IMR-90 (cell line): ENCODE measurements around the gene MAGOH. TPM values are rescaled to one million over a fixed set of nuclear protein-coding genes. Genes with fewer than 3 reads are reported as not detected.

Experiments used
- ATAC-seq: fragments of 200-7000 bp; cut with Tn5 transposase; 2 replicates; pipeline ENCODE4 v1.9.1; 2020; ENCODE audit warnings: low read depth, mild to moderate bottlenecking, moderate library complexity
- BruUV-seq: library from RNA; stranded (reverse); fragments of 400-500 nt; replicated peaks from 2 replicates; lab custom pipeline; 2021; lab: Mats Ljungman, UMichigan
- CTCF ChIA-PET: fragments of 300-600 bp; formaldehyde crosslinking; extraction: SDS; loops from one replicate; lab custom pipeline; 2021; ENCODE audit warnings: antibody characterized with exemption; lab: Yijun Ruan, JAX
- POLR2A ChIA-PET: fragments of 300-600 bp; sonication (Branson Sonifier 250); formaldehyde crosslinking; loops from one replicate; lab custom pipeline; 2022; ENCODE audit warnings: antibody characterized with exemption; ENCODE audit not compliant: unreplicated experiment; lab: Charles Lee
- DNase-seq: peaks from one replicate; pipeline ENCODE4 v3.0.0; 2013
- H2AFZ ChIP-seq: replicated peaks from 2 replicates; pipeline ENCODE3; 2013; ENCODE audit warnings: low read length, mild to moderate bottlenecking; ENCODE audit not compliant: poor library complexity
- H2AK5ac ChIP-seq: 2 replicates; pipeline ENCODE4 v1.6.1; 2013; ENCODE audit warnings: low read depth, low read length, inconsistent platforms
- H2AK9ac ChIP-seq: replicated peaks from 2 replicates; pipeline ENCODE3; 2013; ENCODE audit warnings: mild to moderate bottlenecking, low read depth, low read length, moderate library complexity; ENCODE audit not compliant: poor library complexity
- H2BK120ac ChIP-seq: 2 replicates; pipeline ENCODE4 v1.6.1; 2013; ENCODE audit warnings: low read depth, low read length, inconsistent platforms
- H2BK15ac ChIP-seq: 3 replicates; pipeline ENCODE4 v1.6.1; 2013; ENCODE audit warnings: low read depth, low read length, inconsistent platforms
- H2BK20ac ChIP-seq: 2 replicates; pipeline ENCODE4 v1.6.1; 2013; ENCODE audit warnings: low read depth, mild to moderate bottlenecking, inconsistent platforms, low read length, moderate library complexity
- H2BK5ac ChIP-seq: 2 replicates; pipeline ENCODE4 v1.6.1; 2013; ENCODE audit warnings: mild to moderate bottlenecking, low read depth, low read length, inconsistent platforms; ENCODE audit not compliant: poor library complexity, severe bottlenecking
- H3K14ac ChIP-seq: replicated peaks from 2 replicates; pipeline ENCODE4 v1.6.1; 2013; ENCODE audit warnings: low read depth, low read length, inconsistent platforms
- H3K18ac ChIP-seq: 2 replicates; pipeline ENCODE4 v1.6.1; 2013; ENCODE audit warnings: low read depth, low read length, control low read depth
- H3K23ac ChIP-seq: 2 replicates; pipeline ENCODE4 v1.6.1; 2013; ENCODE audit warnings: low read depth, low read length, inconsistent platforms
- H3K27ac ChIP-seq: 2 replicates; pipeline ENCODE4 v1.5.1; 2013; ENCODE audit warnings: mild to moderate bottlenecking, control low read depth, low read length; ENCODE audit not compliant: insufficient read depth
- H3K27me3 ChIP-seq: 2 replicates; pipeline ENCODE4 v1.6.1; 2013; ENCODE audit warnings: low read length; ENCODE audit not compliant: control insufficient read depth, insufficient read depth
- H3K36me3 ChIP-seq: 2 replicates; pipeline ENCODE4 v1.6.1; 2013; ENCODE audit warnings: low read length, mixed read lengths; ENCODE audit not compliant: control insufficient read depth, insufficient read depth
- H3K4ac ChIP-seq: 2 replicates; pipeline ENCODE4 v1.6.1; 2013; ENCODE audit warnings: low read depth, low read length, inconsistent platforms
- H3K4me1 ChIP-seq: 2 replicates; pipeline ENCODE4 v1.6.1; 2013; ENCODE audit warnings: low read length, mixed read lengths; ENCODE audit not compliant: control insufficient read depth, insufficient read depth
- H3K4me2 ChIP-seq: 2 replicates; pipeline ENCODE4 v1.6.1; 2013; ENCODE audit warnings: low read depth, mild to moderate bottlenecking, control low read depth, low read length, moderate library complexity
- H3K4me3 ChIP-seq: 2 replicates; pipeline ENCODE4 v1.5.1; 2013; ENCODE audit warnings: low read depth, mild to moderate bottlenecking, control low read depth, low read length, moderate library complexity; ENCODE audit not compliant: insufficient read depth
- H3K56ac ChIP-seq: 2 replicates; pipeline ENCODE4 v1.6.1; 2013; ENCODE audit warnings: low read length, inconsistent platforms; ENCODE audit not compliant: insufficient read depth; ENCODE audit errors: extremely low read depth
- H3K79me1 ChIP-seq, 2 experiments: 2 replicates each; pipeline ENCODE4 v1.6.1; 2013; ENCODE audit warnings: low read length in 2 of 2, inconsistent platforms in 1 of 2, low read depth in 1 of 2
- H3K9ac ChIP-seq: 2 replicates; pipeline ENCODE4 v1.6.1; 2013; ENCODE audit warnings: low read depth, low read length, control low read depth
- H3K9me1 ChIP-seq: 2 replicates; pipeline ENCODE4 v1.6.1; 2013; ENCODE audit warnings: low read length, inconsistent platforms; ENCODE audit not compliant: insufficient read depth
- H3K9me3 ChIP-seq: 2 replicates; pipeline ENCODE4 v1.6.1; 2013; ENCODE audit warnings: low read length; ENCODE audit not compliant: control insufficient read depth, insufficient read depth
- H4K20me1 ChIP-seq: 2 replicates; pipeline ENCODE4 v1.6.1; 2013; ENCODE audit warnings: low read length, inconsistent platforms; ENCODE audit not compliant: insufficient read depth
- H4K5ac ChIP-seq: 2 replicates; pipeline ENCODE4 v1.6.1; 2013; ENCODE audit warnings: mild to moderate bottlenecking, low read depth, low read length, control low read depth
- H4K8ac ChIP-seq, 2 experiments: 2 replicates each; pipeline ENCODE4 v1.6.1; 2013; ENCODE audit warnings: low read depth in 2 of 2, low read length in 2 of 2, control low read depth in 1 of 2, inconsistent platforms in 1 of 2
- H4K91ac ChIP-seq: 2 replicates; pipeline ENCODE4 v1.6.1; 2013; ENCODE audit warnings: low read depth, low read length, inconsistent platforms; ENCODE audit not compliant: insufficient read depth
- BHLHE40 ChIP-seq: fragments of 150-350 bp; IDR thresholded peaks from 2 replicates; pipeline ENCODE4 v1.6.1; 2016; ENCODE audit warnings: mild to moderate bottlenecking, low read depth, low read length
- CTCF ChIP-seq: conservative IDR thresholded peaks from 2 replicates; pipeline ENCODE4 v1.5.1; 2012; ENCODE audit warnings: mild to moderate bottlenecking, low read depth, low read length, improper control_type of control experiment
- ELK1 ChIP-seq: fragments of 150-350 bp; IDR thresholded peaks from 2 replicates; pipeline ENCODE4 v1.6.1; 2016; ENCODE audit warnings: low read depth, mild to moderate bottlenecking, low read length, moderate library complexity, borderline replicate concordance
- FOS ChIP-seq: fragments of 150-350 bp; IDR thresholded peaks from 2 replicates; pipeline ENCODE4 v1.6.1; 2016; ENCODE audit warnings: low read depth, low read length
- MAFK ChIP-seq: IDR thresholded peaks from 2 replicates; pipeline ENCODE4 v1.6.1; 2012; ENCODE audit warnings: low read depth, low read length, improper control_type of control experiment
- MXI1 ChIP-seq: IDR thresholded peaks from 2 replicates; pipeline ENCODE4 v1.6.1; 2012; ENCODE audit warnings: low read depth, mild to moderate bottlenecking, low read length, moderate library complexity, borderline replicate concordance
- NFE2L2 ChIP-seq: fragments of 150-350 bp; IDR thresholded peaks from 2 replicates; pipeline ENCODE4 v1.6.1; 2016; ENCODE audit warnings: low read depth, mild to moderate bottlenecking, low read length
- POLR2A ChIP-seq: IDR thresholded peaks from 2 replicates; pipeline ENCODE4 v1.6.1; 2012; ENCODE audit warnings: mild to moderate bottlenecking, low read depth, low read length
- RAD21 ChIP-seq: IDR thresholded peaks from 2 replicates; pipeline ENCODE4 v1.6.1; 2012; ENCODE audit warnings: low read length, improper control_type of control experiment
- WGBS, 2 experiments: methylation state at CpG; one replicate each; pipeline versions ENCODE4 v1.1.5 to v1.1.7; 2013; ENCODE audit warnings: missing lambda C conversion rate in 2 of 2; ENCODE audit not compliant: insufficient read length in 1 of 2; ENCODE audit errors: extremely low coverage in 2 of 2; 5-methylcytosine and 5-hydroxymethylcytosine counted together
- dilution Hi-C: fragments of 300-500 bp; cut with HindIII; formaldehyde crosslinking; loops from one replicate; pipeline ENCODE4 v1.14.3; 2018; ENCODE audit warnings: low sequenced_read_pairs; ENCODE audit not compliant: unreplicated experiment
- in situ Hi-C: fragments of 300-500 bp; cut with MboI; formaldehyde crosslinking; loops from 3 replicates; pipeline ENCODE4 v1.14.3; 2019; ENCODE audit warnings: low sequenced_read_pairs, inconsistent platforms, mixed read lengths
- intact Hi-C: fragments of 100-400 bp; cut with micrococcal nuclease; formaldehyde crosslinking; loops from 2 replicates; pipeline ENCODE4 v1.10.0; 2022
- polyA plus RNA-seq, 3 experiments: library from polyadenylated mRNA; depleted of rRNA; stranded (reverse); fragments of >200 nt; gene quantifications; 2 replicates each; pipeline ENCODE4 v1.2.3, GENCODE V29; 2012; ENCODE audit warnings: low replicate concordance in 1 of 3
- total RNA-seq: library from RNA; depleted of rRNA; stranded (reverse); fragments of >200 nt; gene quantifications from 2 replicates; pipeline ENCODE4 v1.2.3, GENCODE V29; 2012

The MAGOH gene
- total and polyA plus RNA-seq, 2 of the 4 experiments (the other 2 are of a cell fraction) = 3.8 to 26.3 TPM

GRCh38 chr1:53206735-53207379 is 31.5 kb downstream of the MAGOH start:
- ATAC-seq (no peak), DNase-seq (no peak)
- H4K5ac ChIP-seq = no peak overlapping the region
- peaks cover 0 to 6% of the 10 kb centered on the region in 2 experiments; a peak in 3 of 4 replicates for H3K79me1 ChIP-seq
- no peak overlapping the region for H4K8ac ChIP-seq
- H2AK5ac ChIP-seq = no peak overlapping the region
- H3K56ac ChIP-seq = no peak overlapping the region
- H3K27ac ChIP-seq = no peak overlapping the region
- BruUV-seq = no TSS peak
- no peak overlapping the region for H2BK120ac ChIP-seq
- H2BK15ac ChIP-seq = no peak overlapping the region
- H3K4ac ChIP-seq = no peak overlapping the region
- TF ChIP-seq NFE2L2 (no peak), RAD21 (no peak), FOS (no peak), MAFK (no peak), POLR2A (no peak), CTCF (no peak), MXI1 (no peak), ELK1 (no peak), BHLHE40 (no peak)
- dilution Hi-C loops = no loop called here
- in situ Hi-C loops = no loop called here
- H3K36me3 ChIP-seq = peaks cover 57% of the 10 kb centered on the region
- H3K23ac ChIP-seq = no peak overlapping the region
- H4K20me1 ChIP-seq = no peaks in the 10 kb centered on the region
- POLR2A ChIA-PET = no interaction called here
- no peaks in the 10 kb centered on the region for H3K27me3 ChIP-seq
- no CpG with 5 or more reads among the region's 1 CpG for WGBS, 2 experiments
- H4K91ac ChIP-seq = no peak overlapping the region
- no peaks in the 10 kb centered on the region for H3K4me1 ChIP-seq
- no peak overlapping the region for H2BK20ac ChIP-seq
- H2AFZ ChIP-seq = no peak overlapping the region
- peaks cover 6% of the 10 kb centered on the region for H3K9me3 ChIP-seq
- CTCF ChIA-PET = no interaction called here
- no peak overlapping the region for H3K14ac ChIP-seq
- no peak overlapping the region for H3K4me2 ChIP-seq
- intact Hi-C loops = no loop called here
- H3K9me1 ChIP-seq = peaks cover 3% of the 10 kb centered on the region; the same call in 1 of the 2 replicates
- no peak overlapping the region for H2BK5ac ChIP-seq
- no peak overlapping the region for H3K18ac ChIP-seq
- no peak overlapping the region for H3K9ac ChIP-seq
- no peak overlapping the region for H3K4me3 ChIP-seq
- H2AK9ac ChIP-seq = no peak overlapping the region
